ENCODE measurements around the gene ZNF76.

DNA sequence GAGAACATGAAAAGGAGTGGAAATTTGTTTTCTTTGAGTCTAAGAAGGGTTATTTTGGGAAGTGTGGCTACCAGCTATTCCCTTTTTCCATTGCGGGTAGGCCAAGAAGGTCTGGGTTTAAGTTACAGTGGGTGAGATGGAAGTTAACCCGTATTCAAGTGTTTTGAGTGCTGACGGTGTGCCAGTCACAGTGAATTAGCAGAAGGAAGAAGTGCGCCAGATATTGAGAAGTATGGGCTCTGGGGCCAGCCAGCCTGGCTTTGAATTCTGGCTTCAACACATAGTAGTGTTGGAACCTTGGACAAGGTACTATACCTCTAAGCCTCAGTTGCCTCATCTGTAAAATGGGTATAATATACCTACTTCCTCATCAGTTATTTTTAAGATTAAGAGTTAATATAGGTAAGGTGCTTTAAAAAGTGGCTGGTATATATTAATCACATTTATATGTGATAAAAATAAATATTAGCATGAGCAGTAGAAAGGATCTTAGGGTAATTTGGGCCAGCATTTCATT is 16.3 kb downstream of the ZNF76 start:
- TF ChIP-seq, protein P1, sequence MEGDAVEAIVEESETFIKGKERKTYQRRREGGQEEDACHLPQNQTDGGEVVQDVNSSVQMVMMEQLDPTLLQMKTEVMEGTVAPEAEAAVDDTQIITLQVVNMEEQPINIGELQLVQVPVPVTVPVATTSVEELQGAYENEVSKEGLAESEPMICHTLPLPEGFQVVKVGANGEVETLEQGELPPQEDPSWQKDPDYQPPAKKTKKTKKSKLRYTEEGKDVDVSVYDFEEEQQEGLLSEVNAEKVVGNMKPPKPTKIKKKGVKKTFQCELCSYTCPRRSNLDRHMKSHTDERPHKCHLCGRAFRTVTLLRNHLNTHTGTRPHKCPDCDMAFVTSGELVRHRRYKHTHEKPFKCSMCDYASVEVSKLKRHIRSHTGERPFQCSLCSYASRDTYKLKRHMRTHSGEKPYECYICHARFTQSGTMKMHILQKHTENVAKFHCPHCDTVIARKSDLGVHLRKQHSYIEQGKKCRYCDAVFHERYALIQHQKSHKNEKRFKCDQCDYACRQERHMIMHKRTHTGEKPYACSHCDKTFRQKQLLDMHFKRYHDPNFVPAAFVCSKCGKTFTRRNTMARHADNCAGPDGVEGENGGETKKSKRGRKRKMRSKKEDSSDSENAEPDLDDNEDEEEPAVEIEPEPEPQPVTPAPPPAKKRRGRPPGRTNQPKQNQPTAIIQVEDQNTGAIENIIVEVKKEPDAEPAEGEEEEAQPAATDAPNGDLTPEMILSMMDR (IDR thresholded peaks at IDR 0.05; ENCODE audit: insufficient read depth, low read depth, low read length) = no peak
- no peak for TF ChIP-seq EZH2 (IDR thresholded peaks at IDR 0.05; ENCODE audit: insufficient read depth, low read length)
